H1 (cell line): ENCODE data around the gene KIAA0040. TPM values are rescaled to one million over a fixed set of nuclear protein-coding genes. Genes with fewer than 3 reads are reported as not detected.

Source experiments
- JUN ChIP-seq: IDR thresholded peaks from 2 replicates; pipeline ENCODE4 v1.6.1; 2011; ENCODE audit warnings: low read depth, mild to moderate bottlenecking, improper control_type of control experiment, low read length
- MAFK ChIP-seq: IDR thresholded peaks from 2 replicates; pipeline ENCODE4 v1.6.1; 2012; ENCODE audit warnings: low read depth, mild to moderate bottlenecking, improper control_type of control experiment, low read length
- MAX ChIP-seq: IDR thresholded peaks from 2 replicates; pipeline ENCODE4 v1.6.1; 2012; ENCODE audit warnings: inconsistent platforms
- POLR2AphosphoS5 ChIP-seq: IDR thresholded peaks from 2 replicates; pipeline ENCODE4 v1.6.1; 2011; ENCODE audit warnings: low read depth, low read length
- RAD21 ChIP-seq, 2 experiments: IDR thresholded peaks in 1 of 2; conservative IDR thresholded peaks in 1 of 2; 2 replicates each; pipeline ENCODE4 v1.6.1; 2011; ENCODE audit warnings: low read depth in 2 of 2, low read length in 2 of 2, improper control_type of control experiment in 1 of 2, inconsistent platforms in 1 of 2, mild to moderate bottlenecking in 1 of 2, moderate library complexity in 1 of 2
- SIRT6 ChIP-seq: IDR thresholded peaks from one replicate; pipeline ENCODE4 v1.7.1; 2012; ENCODE audit warnings: low read length, inconsistent platforms
- SP2 ChIP-seq: IDR thresholded peaks from 2 replicates; pipeline ENCODE4 v1.6.1; 2012; ENCODE audit warnings: mild to moderate bottlenecking, low read length, inconsistent platforms
- polyA plus RNA-seq, 7 experiments: library from polyadenylated mRNA; depleted of rRNA in 3 of 7; stranded (reverse) in 5 of 7; unstranded in 2 of 7; fragments of >200 nt in 5 of 7; fragments of 200-250 nt in 2 of 7; gene quantifications; 1 replicate in 5 of 7; 2 replicates in 1 of 7; 4 replicates in 1 of 7; pipeline versions ENCODE4 v1.2.1 to v1.2.3, GENCODE V29; 2011 to 2013; ENCODE audit warnings: missing spikeins in 2 of 7, mixed read lengths in 2 of 7
- total RNA-seq: library from RNA; stranded (reverse); fragmentation: NEBNext Ultra II Directional; extraction: Animal tissue kit (Norgen Biotek cat#: 25700); gene quantifications from 2 replicates; pipeline ENCODE4 v1.2.1, GENCODE V29; 2021

The KIAA0040 gene
- total and polyA plus RNA-seq, 2 of the 8 experiments (the other 6 are each of a cell fraction or from before 2014, with no cell fraction given) = 11.0 to 14.1 TPM

GRCh38 chr1:175154629-175155472 is 37.7 kb downstream of the KIAA0040 start (continued):
- TF ChIP-seq SIRT6 (no peak), MAFK (peak; percentile 80), SP2 (no peak), POLR2AphosphoS5 (no peak), JUN (no peak), MAX (no peak), RAD21 (IDR thresholded peaks at IDR 0.05 in 1 of 2, conservative IDR thresholded peaks at IDR 0.05 in 1 of 2; ENCODE audit: low read depth in 2 of 2, low read length in 2 of 2) (peak; percentile 92 to 95)
- TF ChIP-seq, all 59 proteins: peak for 7
